ENCODE measurements around the gene C18orf54. TPM values are rescaled to one million over a fixed set of nuclear protein-coding genes. Genes with fewer than 3 reads are reported as not detected.
"Not testable (repeated sequence)": the region's sequence is repeated elsewhere in the genome, so short reads cannot be mapped to it uniquely, and the experiment has no call there.

Gene C18orf54
- total RNA-seq, 1 donor from 2014 or later = 6.1 TPM

DNA sequence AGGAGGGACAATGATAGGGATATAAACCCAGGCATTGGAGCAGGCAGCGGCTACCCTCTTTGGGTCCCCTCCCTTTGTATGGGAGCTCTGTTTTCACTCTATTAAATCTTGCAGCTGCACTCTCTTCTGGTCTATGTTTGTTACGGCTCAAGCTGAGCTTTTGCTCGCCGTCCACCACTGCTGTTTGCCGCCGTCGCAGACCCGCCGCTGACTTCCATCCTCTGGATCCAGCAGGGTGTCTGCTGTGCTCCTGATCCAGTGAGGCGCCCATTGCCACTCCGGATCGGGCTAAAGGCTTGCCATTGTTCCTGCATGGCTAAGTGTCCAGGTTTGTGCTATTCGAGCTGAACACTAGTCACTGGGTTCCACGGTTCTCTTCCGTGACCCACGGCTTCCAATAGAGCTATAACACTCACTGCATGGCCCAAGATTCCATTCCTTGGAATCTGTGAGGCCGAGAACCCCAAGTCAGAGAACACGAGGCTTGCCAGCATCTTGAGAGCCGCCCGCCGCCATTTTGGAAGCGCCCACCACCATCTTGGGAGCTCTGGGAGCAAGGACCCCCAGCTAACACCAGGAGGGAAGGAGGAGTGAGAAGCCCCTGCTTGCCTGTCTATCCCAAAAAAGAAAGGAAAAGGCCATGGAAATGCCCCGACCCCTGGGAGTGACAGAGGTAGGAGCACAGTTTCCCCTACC lies 29.2 kb downstream of the C18orf54 start:
- not testable (repeated sequence) for DNase-seq (ENCODE audit: extremely low read depth, low read depth, low spot score)

DNA sequence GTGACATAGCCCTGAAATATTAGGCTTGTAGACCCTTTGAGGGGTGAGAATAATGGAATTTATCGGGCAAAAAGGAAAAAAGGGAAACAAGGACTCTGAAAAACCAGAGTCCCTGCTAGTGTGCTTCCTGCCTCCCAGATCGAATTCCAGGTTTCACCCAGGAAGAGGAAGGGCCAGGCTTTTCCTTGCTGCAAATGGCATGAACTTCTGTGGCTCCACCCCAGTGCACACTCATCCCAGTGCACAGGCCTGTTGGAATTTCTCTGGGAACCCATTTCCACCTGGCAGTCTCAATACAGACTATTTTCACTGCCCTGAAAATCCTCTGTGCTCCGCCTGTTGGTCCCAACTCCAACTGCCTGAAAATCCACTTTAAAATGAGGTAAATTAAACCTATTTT lies 29.9 kb downstream of the C18orf54 start:
- no peak for DNase-seq (ENCODE audit: extremely low read depth, low read depth, low spot score)

DNA sequence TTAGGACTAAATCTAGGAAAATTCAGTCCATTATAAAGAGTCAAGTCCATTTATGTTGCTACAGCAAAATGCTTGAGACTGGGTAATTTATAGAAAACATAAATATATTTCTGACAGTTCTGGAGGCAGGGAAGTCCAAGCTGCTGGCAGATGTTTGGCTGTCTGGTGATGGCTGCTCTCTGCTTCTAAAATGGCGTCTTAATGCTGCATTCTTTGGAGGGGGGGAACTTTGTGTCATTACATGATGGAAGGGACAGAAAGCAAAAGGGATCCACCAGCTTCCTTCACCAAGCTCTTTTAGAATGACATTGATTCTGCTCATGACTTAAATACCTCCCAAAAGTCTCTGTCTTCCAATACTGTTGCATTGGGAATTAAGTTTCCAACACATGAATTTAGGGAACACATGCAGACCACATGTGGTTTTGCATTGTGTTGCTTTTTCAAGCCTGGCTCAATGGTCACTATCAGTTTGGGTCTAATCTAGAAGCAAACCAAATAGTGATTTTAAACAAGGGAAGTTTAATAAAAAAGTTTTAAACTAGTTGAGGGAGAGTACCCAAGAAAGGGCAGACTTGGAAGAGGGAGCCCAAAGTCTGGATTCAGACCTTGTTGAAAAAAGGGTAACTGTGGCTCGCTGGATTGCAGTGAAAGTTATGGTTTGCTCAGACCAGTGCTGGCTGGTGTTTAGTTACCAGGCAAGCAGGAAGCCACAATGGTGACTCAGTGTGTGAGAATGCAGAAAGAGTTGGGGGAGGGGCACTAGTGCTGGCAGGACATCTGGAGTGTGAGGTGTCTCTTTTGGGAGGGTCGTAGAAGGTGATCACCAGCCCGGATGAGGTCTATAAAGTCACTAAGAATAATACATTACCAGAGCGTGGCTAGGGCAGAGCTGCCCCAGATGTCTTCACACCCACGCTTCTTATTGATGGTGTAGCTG lies 30.8 kb downstream of the C18orf54 start:
- DNase-seq (ENCODE audit: extremely low read depth, low read depth, low spot score) = peak; percentile 71

DNA sequence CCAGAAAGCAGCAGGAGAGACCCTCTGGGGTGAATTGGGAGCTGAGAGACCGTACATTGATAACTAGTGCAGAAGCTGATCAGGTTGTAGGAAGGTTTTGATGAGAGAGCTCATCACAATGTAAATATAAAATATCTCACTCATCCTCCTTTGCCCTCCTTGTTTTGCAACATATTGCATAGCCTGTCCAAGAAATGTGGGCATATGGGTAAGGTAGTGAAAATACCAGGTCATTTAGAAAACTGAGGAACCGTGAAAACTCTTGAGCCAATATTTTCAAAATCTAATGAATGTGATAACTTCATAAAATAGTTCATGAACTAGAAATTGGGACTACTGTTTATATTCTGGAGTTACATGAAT lies 31.4 kb downstream of the C18orf54 start:
- DNase-seq (ENCODE audit: extremely low read depth, low read depth, low spot score) = no peak

DNA sequence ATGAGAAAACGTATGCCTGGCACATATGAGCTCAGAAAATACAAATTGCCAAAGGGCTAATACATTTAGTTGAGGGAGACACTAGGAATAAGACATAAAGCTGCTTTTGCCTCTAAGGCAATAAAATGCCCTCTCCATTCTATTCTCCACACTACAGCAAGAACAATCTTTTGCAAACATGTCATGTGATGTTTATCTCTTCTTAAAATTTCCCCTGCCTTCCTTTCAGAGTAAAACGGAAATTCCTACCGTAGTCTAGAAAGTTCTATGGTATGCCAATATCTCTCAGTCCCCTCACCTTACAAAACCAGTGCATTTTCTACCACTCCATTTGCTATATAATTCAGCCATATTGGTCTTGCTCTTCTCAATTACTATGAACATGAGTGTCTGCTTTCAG lies 33.1 kb downstream of the C18orf54 start:
- DNase-seq (ENCODE audit: extremely low read depth, low read depth, low spot score) = no peak

DNA sequence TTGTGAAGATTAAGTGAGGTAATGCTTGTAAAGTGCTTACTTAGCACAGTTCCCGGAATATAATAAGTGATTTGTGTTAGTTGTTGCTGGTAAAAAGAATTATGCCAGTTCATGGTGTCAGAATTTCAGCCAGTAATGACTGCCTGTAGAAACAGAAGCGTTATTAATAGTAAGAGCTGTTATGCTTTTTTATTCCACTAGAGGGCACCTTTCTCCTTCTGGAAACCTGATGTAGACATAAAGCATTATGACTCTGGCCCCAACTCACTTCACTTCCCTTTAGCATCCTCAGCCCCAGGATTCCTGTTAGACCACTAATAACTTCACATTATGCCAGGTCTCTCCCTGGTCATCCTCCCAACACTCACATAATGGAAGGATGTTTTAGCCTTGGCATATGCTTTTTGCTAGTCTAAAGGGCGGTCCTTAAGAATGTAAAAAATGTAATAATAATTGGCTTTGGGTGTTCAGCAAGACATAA lies 34.9 kb downstream of the C18orf54 start:
- DNase-seq (ENCODE audit: extremely low read depth, low read depth, low spot score) = peak; percentile 81

DNA sequence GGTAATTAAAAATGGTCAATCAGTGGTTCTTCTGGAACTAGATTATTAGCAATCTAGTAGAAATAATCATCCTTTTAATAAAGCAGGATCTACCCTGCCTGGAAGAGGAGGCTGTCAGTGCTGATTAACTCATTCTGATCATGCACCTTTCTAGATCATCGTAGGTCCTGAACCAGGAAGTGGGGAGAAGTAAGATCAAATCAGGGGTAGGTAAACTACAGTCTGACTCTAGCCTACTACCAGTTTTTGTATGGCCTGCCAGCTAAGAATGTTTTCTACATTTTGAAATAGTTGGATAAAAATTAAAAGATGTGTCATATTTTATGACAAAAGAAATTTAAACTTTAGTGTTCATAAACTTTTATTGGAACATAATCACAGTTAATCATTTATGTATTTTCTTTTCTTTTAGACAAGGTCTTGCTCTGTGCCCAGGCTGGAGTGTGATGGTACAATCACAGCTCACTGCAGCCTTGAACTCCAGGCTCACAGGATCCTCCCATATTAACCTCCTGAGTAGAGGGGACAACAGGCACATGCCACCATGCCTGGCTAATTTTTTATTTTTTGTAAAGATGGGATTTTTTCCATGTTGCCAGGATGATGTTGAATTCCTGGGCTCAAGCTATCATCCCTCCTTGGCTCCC lies 36.1 kb downstream of the C18orf54 start:
- no peak for DNase-seq (ENCODE audit: extremely low read depth, low read depth, low spot score)

DNA sequence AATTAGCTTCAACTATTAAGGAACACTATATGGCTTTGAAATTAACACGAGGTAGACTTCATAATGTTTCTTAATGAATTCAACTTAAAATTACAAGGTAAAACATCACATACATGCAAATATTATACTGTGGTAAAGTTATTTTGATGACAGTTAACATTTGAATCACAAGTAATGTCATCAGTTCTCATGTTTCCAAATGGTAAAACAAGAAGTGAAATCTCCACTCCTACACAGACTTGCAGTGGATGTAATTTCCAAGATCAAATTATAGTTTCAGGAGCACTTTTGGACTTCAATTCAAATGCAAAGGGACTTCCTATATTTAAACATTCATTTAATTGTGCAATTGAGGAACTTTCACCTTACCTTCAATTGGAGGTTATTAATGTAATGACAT lies 39.1 kb downstream of the C18orf54 start:
- no peak for DNase-seq (ENCODE audit: extremely low read depth, low read depth, low spot score)

DNA sequence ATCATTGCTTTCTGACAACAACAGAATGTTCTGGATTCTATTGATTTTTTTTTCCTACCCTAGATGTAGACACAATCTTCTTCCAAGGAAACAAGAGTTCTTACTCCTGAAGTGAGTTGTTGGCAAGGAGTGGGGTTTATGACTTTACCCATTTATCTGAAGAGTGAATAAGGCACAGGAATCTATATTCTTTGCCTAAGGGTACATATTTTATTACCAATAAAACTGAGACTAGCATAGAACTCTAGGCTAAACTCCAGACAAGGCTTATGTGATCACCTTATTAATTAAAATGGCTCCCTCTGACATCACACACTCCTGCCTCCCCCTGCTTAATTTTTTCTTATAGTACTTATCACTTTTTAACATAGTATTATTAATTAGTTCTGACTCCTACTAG lies 47.6 kb downstream of the C18orf54 start:
- no peak for DNase-seq (ENCODE audit: extremely low read depth, low read depth, low spot score)

DNA sequence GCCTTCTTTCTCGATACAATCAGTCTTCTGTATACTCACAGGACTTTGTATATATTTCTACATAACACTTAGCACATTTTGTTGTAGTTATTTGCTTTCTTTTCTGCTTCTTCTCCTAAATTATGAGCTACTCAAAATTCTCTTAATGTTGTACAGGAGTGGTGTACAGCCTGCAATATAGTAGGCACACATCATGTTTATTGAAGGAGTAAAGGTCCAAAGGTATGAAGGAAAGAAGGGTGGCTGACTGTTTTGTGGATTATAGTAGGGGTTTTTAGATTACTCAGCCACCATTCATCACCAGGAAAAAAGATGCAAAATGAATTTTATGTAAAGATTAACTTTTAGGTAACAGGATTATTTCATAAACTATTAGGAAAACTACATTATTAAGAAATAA lies 54.1 kb downstream of the C18orf54 start:
- DNase-seq (ENCODE audit: extremely low read depth, low read depth, low spot score) = no peak

DNA sequence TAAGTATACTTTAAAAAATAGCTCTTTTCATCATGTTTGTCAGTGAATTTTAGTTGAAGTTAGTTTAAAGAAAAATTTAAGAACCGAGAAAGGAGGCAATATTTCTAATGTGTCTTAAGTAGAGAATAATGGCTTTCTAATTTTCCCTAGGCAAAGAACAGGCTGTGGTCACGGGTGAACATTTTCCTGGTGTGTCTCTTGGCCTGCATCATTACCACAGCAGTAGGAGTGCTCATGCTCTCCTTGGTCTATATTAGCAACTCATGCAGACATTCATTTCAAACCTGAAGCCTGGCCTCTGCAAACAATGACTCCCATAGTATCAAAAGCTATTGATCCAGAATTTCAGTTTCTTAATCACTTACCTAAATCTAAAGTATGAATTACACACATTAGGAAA lies 57.4 kb downstream of the C18orf54 start:
- no peak for DNase-seq (ENCODE audit: extremely low read depth, low read depth, low spot score)

DNA sequence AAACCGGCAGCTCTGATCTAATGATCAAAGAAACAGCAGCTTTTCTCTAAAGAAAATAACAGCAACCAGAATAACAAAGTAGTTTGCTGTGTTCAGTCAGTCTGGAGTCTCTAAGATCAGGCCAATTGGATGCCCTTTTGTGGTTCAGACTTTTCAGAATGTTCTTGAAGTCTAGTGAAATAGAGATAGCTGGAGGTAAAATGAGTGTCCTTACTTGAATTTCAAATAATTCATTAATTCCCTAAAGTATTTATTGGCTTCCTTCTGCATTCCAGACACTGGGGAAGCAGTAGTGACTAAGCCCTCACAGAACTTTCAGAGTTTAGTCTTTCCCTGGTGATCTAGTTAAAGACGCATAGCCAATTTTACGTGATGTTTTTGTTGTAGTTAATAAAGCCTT lies 58.7 kb downstream of the C18orf54 start:
- DNase-seq (ENCODE audit: extremely low read depth, low read depth, low spot score) = no peak

DNA sequence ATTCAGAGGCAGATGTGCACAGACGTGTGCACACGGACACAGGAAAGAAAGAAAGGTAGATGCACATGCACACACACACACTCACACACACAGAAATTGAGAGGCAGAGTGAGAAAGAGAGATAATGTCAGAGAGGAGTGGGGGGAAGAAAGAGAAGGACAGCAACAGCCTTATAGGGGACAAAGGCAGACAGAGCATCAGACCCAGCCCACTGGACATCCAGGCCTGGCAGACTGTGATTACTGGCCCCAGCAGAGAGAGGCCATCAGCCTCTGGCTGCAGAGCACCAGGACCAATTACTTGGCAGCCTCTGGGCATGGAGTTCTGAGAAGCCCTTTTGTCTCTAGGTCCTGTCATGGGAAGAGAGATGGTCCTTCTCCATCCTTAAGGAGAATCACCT lies 66.1 kb downstream of the C18orf54 start:
- DNase-seq (ENCODE audit: extremely low read depth, low read depth, low spot score) = no peak

DNA sequence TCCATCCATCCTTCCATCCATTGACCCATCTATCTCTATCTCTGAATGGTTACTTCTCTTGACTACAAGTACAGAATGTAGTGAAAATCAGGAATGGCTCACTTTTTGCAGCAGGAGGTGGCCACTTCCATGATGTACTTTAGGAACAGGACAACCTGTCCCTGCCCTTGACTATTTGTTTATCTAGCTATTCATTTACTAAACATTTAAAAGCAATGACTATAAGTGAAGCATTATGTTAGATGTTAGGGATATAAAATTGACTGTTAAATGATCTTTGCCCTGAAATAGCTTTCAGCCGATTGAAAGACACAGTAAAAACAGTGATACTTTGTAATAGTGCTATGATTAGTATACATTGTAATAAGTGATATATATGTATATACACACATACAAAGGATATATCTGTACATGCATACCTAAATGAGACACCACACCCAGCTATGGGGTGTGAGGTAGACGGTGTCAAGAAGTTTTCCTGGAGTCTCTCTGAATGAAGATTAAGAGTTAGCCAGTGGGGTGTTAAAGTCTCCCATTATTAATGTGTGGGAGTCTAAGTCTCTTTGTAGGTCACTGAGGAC lies 68.5 kb downstream of the C18orf54 start:
- no peak for DNase-seq (ENCODE audit: extremely low read depth, low read depth, low spot score)

Other genes with a start within 250 kb of the C18orf54 start
- 21.7 and 25.1 TPM in 2 replicates for gene MBD2, start 133.2 kb upstream of the C18orf54 start, total RNA-seq
- gene POLI, start 88.4 kb upstream of the C18orf54 start, total RNA-seq = 23.0 and 30.2 TPM in 2 replicates
- gene STARD6, start within 50 bp of the C18orf54 start, total RNA-seq = not detected in 2 replicates
- not detected in 2 replicates for gene DYNAP, start 233.3 kb downstream of the C18orf54 start, total RNA-seq